Panc1 (cell line): ENCODE results near the gene NMD3. TPM values are rescaled to one million over a fixed set of nuclear protein-coding genes. Genes with fewer than 3 reads are reported as not detected.

ENCODE experiments used
- ATAC-seq: fragments of 200-7000 bp; cut with Tn5 transposase; 2 replicates; pipeline ENCODE4 v1.9.1; 2020; ENCODE audit warnings: mild to moderate bottlenecking, moderate library complexity
- BruUV-seq: library from RNA; stranded (reverse); fragments of 400-500 nt; replicated peaks from 2 replicates; lab custom pipeline; 2021; lab: Mats Ljungman, UMichigan
- CTCF ChIA-PET: fragments of 300-600 bp; sonication (Branson Sonifier 250); formaldehyde crosslinking; loops from one replicate; lab custom pipeline; 2022; ENCODE audit warnings: antibody characterized with exemption; lab: Charles Lee
- POLR2A ChIA-PET: fragments of 300-600 bp; sonication (Branson Sonifier 250); formaldehyde crosslinking; loops from one replicate; lab custom pipeline; 2022; ENCODE audit warnings: antibody characterized with exemption; lab: Charles Lee
- DNase-seq: peaks from one replicate; pipeline ENCODE4 v3.0.0-alpha.2; 2010; ENCODE audit warnings: low read depth, low spot score
- H3K27ac ChIP-seq: 2 replicates; pipeline ENCODE4 v1.5.1; 2011; ENCODE audit warnings: mild to moderate bottlenecking, low read length, inconsistent platforms
- H3K27me3 ChIP-seq: fragments of 200-500 bp; sonication (Bioruptor generic); 2 replicates; pipeline ENCODE4 v1.6.0; 2014; ENCODE audit warnings: low read length, inconsistent platforms; ENCODE audit not compliant: control insufficient read depth, insufficient read depth
- H3K36me3 ChIP-seq: fragments of 200-500 bp; sonication (Bioruptor generic); 2 replicates; pipeline ENCODE4 v1.5.1; 2014; ENCODE audit warnings: inconsistent platforms, mild to moderate bottlenecking, low read length, moderate library complexity; ENCODE audit not compliant: control insufficient read depth, insufficient read depth
- H3K4me1 ChIP-seq: 2 replicates; pipeline ENCODE4 v1.5.1; 2011; ENCODE audit warnings: inconsistent platforms, mild to moderate bottlenecking, low read length, moderate library complexity; ENCODE audit not compliant: control insufficient read depth, insufficient read depth
- H3K4me3 ChIP-seq, 2 experiments: 2 replicates each; pipeline ENCODE4 v1.5.1; 2011 to 2012; ENCODE audit warnings: low read depth in 2 of 2, low read length in 2 of 2, mild to moderate bottlenecking in 2 of 2, inconsistent platforms in 1 of 2, moderate library complexity in 1 of 2
- H3K9me3 ChIP-seq: fragments of 200-500 bp; sonication (Bioruptor generic); 2 replicates; pipeline ENCODE4 v1.5.1; 2014; ENCODE audit warnings: low read depth, mild to moderate bottlenecking, inconsistent platforms, low read length, moderate library complexity; ENCODE audit not compliant: control insufficient read depth, insufficient read depth
- POLR2AphosphoS5 ChIP-seq: IDR thresholded peaks from 2 replicates; pipeline ENCODE4 v1.6.1; 2012; ENCODE audit warnings: mild to moderate bottlenecking, low read depth, low read length, moderate library complexity
- SIN3A ChIP-seq: IDR thresholded peaks from 2 replicates; pipeline ENCODE4 v1.6.1; 2012; ENCODE audit warnings: low read depth, mild to moderate bottlenecking, low read length, moderate library complexity, borderline replicate concordance; ENCODE audit not compliant: insufficient read depth
- TCF7L2 ChIP-seq: IDR thresholded peaks from 2 replicates; pipeline ENCODE4 v1.6.1; 2011; ENCODE audit warnings: mild to moderate bottlenecking, low read depth, low read length, inconsistent platforms
- in situ Hi-C: cut with HindIII; loops from 2 replicates; pipeline ENCODE4 v1.10.0; 2016; ENCODE audit warnings: low sequenced_read_pairs, low pct_unique_long_range_greater_than_20kb
- intact Hi-C: fragments of 100-400 bp; cut with micrococcal nuclease; formaldehyde crosslinking; loops from one replicate; pipeline ENCODE4 v1.10.0; 2022; ENCODE audit not compliant: unreplicated experiment
- total RNA-seq: library from RNA; stranded (reverse); gene quantifications from one replicate; pipeline ENCODE4 v1.2.1, GENCODE V29; 2021; ENCODE audit not compliant: unreplicated experiment
- TF ChIP-seq, protein P1 (sequence below): fragments of 450-650 bp; IDR thresholded peaks from 2 replicates; pipeline ENCODE4 v1.5.1; 2017; ENCODE audit warnings: mild to moderate bottlenecking
- TF ChIP-seq, protein P2 (sequence below), 2 experiments: IDR thresholded peaks; 2 replicates each; pipeline ENCODE4 v1.6.1; 2011 to 2012; ENCODE audit warnings: low read depth in 2 of 2, control low read depth in 1 of 2, low read length in 1 of 2, mild to moderate bottlenecking in 1 of 2, moderate library complexity in 1 of 2; ENCODE audit not compliant: insufficient read depth in 1 of 2

The NMD3 gene
- total RNA-seq, 1 experiment from 2014 or later: 64.6 TPM

DNA sequence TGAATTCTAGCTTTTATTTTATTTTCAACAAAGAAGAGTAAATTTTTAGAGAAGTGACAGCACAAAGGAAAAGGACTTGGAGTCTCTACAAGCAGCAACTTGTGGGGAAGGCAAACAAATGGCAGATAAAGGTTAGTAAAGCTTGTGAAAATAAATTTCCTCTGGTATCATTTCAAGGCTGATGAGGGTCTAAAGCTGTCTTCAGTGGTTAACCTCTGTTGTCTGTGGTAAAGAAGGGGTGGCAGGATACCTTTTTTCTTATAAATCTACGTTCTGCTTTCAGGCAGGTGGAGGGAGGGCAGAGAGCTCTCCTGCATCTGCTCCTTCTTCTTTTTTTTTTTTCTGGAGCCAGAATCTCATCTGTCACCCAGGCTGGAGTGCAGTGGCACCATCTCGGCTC lies 50.5 kb downstream of the NMD3 start:
- ChIA-PET CTCF (interaction anchor here (0.6 kb wide), 1 partner anchor 858 kb away, joined by 3 read pairs; no protein-coding TSS in a partner anchor), POLR2A (no interaction called here)
- ATAC-seq (no peak), DNase-seq (no peak)
- Histone ChIP-seq H3K36me3 (no peaks in the 10 kb centered on the region), H3K27ac (no peak overlapping the region), H3K4me1 (0 out of 2 replicates have a peak, but pooled peaks cover 2% of the 10 kb centered on the region), H3K27me3 (no peaks in the 10 kb centered on the region), H3K4me3 (no peak overlapping the region), H3K9me3 (no peaks in the 10 kb centered on the region)
- BruUV-seq: no TSS peak
- intact Hi-C loops: loop anchor here (5.0 kb wide), 1 partner anchor 151 kb away; no protein-coding TSS in a partner anchor
- TF ChIP-seq, protein P1, sequence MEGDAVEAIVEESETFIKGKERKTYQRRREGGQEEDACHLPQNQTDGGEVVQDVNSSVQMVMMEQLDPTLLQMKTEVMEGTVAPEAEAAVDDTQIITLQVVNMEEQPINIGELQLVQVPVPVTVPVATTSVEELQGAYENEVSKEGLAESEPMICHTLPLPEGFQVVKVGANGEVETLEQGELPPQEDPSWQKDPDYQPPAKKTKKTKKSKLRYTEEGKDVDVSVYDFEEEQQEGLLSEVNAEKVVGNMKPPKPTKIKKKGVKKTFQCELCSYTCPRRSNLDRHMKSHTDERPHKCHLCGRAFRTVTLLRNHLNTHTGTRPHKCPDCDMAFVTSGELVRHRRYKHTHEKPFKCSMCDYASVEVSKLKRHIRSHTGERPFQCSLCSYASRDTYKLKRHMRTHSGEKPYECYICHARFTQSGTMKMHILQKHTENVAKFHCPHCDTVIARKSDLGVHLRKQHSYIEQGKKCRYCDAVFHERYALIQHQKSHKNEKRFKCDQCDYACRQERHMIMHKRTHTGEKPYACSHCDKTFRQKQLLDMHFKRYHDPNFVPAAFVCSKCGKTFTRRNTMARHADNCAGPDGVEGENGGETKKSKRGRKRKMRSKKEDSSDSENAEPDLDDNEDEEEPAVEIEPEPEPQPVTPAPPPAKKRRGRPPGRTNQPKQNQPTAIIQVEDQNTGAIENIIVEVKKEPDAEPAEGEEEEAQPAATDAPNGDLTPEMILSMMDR: no peak
- TF ChIP-seq POLR2AphosphoS5 (no peak), SIN3A (no peak), TCF7L2 (no peak)
- TF ChIP-seq, protein P2, sequence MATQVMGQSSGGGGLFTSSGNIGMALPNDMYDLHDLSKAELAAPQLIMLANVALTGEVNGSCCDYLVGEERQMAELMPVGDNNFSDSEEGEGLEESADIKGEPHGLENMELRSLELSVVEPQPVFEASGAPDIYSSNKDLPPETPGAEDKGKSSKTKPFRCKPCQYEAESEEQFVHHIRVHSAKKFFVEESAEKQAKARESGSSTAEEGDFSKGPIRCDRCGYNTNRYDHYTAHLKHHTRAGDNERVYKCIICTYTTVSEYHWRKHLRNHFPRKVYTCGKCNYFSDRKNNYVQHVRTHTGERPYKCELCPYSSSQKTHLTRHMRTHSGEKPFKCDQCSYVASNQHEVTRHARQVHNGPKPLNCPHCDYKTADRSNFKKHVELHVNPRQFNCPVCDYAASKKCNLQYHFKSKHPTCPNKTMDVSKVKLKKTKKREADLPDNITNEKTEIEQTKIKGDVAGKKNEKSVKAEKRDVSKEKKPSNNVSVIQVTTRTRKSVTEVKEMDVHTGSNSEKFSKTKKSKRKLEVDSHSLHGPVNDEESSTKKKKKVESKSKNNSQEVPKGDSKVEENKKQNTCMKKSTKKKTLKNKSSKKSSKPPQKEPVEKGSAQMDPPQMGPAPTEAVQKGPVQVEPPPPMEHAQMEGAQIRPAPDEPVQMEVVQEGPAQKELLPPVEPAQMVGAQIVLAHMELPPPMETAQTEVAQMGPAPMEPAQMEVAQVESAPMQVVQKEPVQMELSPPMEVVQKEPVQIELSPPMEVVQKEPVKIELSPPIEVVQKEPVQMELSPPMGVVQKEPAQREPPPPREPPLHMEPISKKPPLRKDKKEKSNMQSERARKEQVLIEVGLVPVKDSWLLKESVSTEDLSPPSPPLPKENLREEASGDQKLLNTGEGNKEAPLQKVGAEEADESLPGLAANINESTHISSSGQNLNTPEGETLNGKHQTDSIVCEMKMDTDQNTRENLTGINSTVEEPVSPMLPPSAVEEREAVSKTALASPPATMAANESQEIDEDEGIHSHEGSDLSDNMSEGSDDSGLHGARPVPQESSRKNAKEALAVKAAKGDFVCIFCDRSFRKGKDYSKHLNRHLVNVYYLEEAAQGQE (IDR thresholded peaks at IDR 0.05; ENCODE audit: insufficient read depth in 1 of 2, low read depth in 2 of 2, low read length in 1 of 2): no peak
- in situ Hi-C loops: no loop called here

DNA sequence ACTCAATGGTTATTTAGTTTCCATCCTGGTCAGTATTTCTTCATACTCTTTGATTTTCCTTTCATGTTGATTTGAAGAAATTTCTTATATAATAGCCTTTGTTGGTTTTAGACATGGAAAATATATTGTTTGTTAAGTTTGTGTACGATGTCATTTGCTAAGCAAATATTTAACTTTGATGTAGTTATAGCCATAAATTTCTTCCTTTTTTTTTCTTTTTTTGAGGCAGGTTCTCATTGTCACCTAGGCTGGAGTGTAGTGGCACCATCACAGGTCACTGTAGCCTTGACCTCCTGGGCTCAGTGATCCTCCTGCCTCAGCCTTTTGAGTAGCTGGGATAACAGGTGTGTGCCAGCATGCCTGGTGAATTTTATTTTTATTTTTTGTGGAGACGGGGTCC lies 51.4 kb downstream of the NMD3 start:
- POLR2A ChIA-PET: no interaction called here
- BruUV-seq: no TSS peak
- intact Hi-C loops (loop anchor here (5.0 kb wide), 1 partner anchor 150 kb away; no protein-coding TSS in a partner anchor), in situ Hi-C loops (no loop called here)
- Histone ChIP-seq H3K4me3 (no peak overlapping the region), H3K9me3 (peaks cover 2% of the 10 kb centered on the region; the same call in 1 of the 2 replicates), H3K4me1 (no peaks in the 10 kb centered on the region), H3K27ac (no peak overlapping the region), H3K36me3 (no peaks in the 10 kb centered on the region), H3K27me3 (no peaks in the 10 kb centered on the region)
- CTCF ChIA-PET: interaction anchor here (0.6 kb wide), 1 partner anchor 859 kb away, joined by 3 read pairs; no protein-coding TSS in a partner anchor
- no peak for ATAC-seq
- TF ChIP-seq, protein P2 (IDR thresholded peaks at IDR 0.05; ENCODE audit: insufficient read depth in 1 of 2, low read depth in 2 of 2, low read length in 1 of 2): no peak
- no peak for DNase-seq
